ENCODE results near the gene CSNK1D.

DNA sequence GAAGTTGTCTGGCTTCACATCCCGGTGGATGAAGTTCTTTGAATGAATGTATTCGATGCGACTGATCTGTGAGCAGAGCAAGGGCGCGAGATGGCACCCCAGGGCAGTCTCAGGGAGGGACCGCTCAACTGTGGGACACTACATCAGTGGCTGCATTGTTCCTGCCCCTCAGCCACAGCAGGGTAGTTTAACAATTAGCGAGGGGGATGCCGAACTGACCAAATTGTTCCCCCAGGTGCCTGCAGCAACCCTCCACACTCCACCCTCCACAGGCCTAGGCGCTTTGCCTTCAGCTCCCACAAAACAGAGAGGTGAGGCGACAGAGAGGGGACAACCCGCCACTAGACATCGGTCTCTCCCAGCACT is 20.3 kb downstream of the CSNK1D start:
- no peak for TF ChIP-seq CTCF (IDR thresholded peaks at IDR 0.05)
- no peak for TF ChIP-seq POLR2A (IDR thresholded peaks at IDR 0.05)

All from testis (tissue), 2 donors.